ENCODE data around the gene LHX4.

GRCh38 chr1:180309338-180309737 lies 79.3 kb downstream of the LHX4 start:
- no peak for TF ChIP-seq TAF1 (IDR thresholded peaks at IDR 0.05; ENCODE audit: low read depth)
- no peak for TF ChIP-seq NFIC (IDR thresholded peaks at IDR 0.05)
- TF ChIP-seq YY1 (IDR thresholded peaks at IDR 0.05; ENCODE audit: low read depth): no peak
- TF ChIP-seq CEBPB (IDR thresholded peaks at IDR 0.05): no peak
- TF ChIP-seq EGR1 (IDR thresholded peaks at IDR 0.05): no peak
- TF ChIP-seq RAD21 (IDR thresholded peaks at IDR 0.05; ENCODE audit: low read depth): no peak
- TF ChIP-seq REST (IDR thresholded peaks at IDR 0.05; ENCODE audit: low read depth): no peak
- TF ChIP-seq USF1 (IDR thresholded peaks at IDR 0.05): no peak
- no peak for TF ChIP-seq EP300 (IDR thresholded peaks at IDR 0.05; ENCODE audit: borderline replicate concordance)
- TF ChIP-seq TEAD4 (IDR thresholded peaks at IDR 0.05): no peak
- no peak for TF ChIP-seq TCF12 (IDR thresholded peaks at IDR 0.05; ENCODE audit: low read depth)

Measured in Ishikawa (cell line).